Adrenal gland (tissue), 5 donors: ENCODE results near the gene FTCDNL1.

ENCODE experiments used
- CTCF ChIP-seq, 6 experiments: fragments of 450-650 bp in 4 of 6; fragments of 200-600 bp in 2 of 6; sonication (generic) in 1 of 6; IDR thresholded peaks; 1 replicate in 5 of 6; 2 replicates in 1 of 6; pipeline versions ENCODE4 v1.5.1 to v1.8.0; 2016 to 2021; ENCODE audit warnings: antibody characterized with exemption in 6 of 6, mild to moderate bottlenecking in 2 of 6, moderate library complexity in 1 of 6
- POLR2A ChIP-seq, 2 donors: fragments of 450-650 bp; IDR thresholded peaks; one replicate each; pipeline ENCODE4 v1.6.1; 2017; ENCODE audit warnings: antibody characterized with exemption in 2 of 2, mild to moderate bottlenecking in 2 of 2, moderate library complexity in 1 of 2
- donor health status: DM: no; HTN: no; CAD: no.

DNA sequence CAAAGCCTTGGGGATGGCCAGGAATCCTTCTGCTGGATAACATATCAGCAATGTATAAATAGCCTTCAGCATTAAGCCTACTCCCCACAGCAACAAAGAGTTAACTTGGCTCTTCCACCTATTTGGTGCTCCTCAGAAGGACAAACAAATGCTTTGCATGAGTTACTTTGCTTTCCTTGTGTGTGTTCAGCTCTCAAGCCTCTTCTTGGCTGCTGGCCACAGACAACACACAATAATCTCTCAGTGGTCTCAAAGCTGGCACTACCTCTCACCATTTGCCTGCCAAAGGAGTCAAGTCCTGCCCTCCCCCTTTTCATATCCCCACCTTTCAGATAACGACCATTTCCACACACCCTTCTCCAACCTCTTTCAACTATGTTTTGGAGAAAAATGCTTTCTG is 17.5 kb downstream of the FTCDNL1 start:
- TF ChIP-seq POLR2A (IDR thresholded peaks at IDR 0.05) (no peak), CTCF (IDR thresholded peaks at IDR 0.05) (no peak)
